Peyer's patch (tissue), 4 donors: ENCODE results near the gene OR52R1.

ENCODE experiments used
- POLR2A ChIP-seq, 2 donors: fragments of 450-650 bp; IDR thresholded peaks; one replicate each; pipeline ENCODE4 v1.5.1; 2017; ENCODE audit warnings: antibody characterized with exemption in 2 of 2, mild to moderate bottlenecking in 2 of 2, moderate library complexity in 2 of 2
- TF ChIP-seq, protein P1 (sequence below), 6 experiments: fragments of 450-650 bp in 4 of 6; fragments of 200-600 bp in 2 of 6; sonication (generic) in 1 of 6; IDR thresholded peaks; one replicate each; pipeline ENCODE4 v1.5.1; 2017 to 2019; ENCODE audit warnings: antibody characterized with exemption in 6 of 6, mild to moderate bottlenecking in 3 of 6, moderate library complexity in 1 of 6

DNA sequence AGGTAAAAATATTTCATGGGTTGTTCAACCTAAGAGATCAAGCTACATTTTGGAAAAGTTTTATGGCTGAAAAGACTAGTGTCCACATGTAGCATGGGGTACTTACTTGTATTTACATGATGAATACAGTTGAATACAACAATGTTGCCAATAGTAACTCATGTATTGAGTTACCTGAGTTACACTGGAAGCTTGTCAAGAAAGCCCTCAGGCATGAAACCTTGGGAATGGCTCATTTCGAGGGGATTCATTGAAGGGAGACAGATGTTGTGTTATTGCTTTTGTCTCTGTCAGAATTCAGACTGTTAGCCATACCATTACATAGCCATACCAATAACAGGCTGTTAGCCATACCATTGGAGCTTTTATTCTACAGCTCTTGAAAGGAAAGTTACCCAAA, 26.2 kb upstream of the OR52R1 start:
- TF ChIP-seq, protein P1, sequence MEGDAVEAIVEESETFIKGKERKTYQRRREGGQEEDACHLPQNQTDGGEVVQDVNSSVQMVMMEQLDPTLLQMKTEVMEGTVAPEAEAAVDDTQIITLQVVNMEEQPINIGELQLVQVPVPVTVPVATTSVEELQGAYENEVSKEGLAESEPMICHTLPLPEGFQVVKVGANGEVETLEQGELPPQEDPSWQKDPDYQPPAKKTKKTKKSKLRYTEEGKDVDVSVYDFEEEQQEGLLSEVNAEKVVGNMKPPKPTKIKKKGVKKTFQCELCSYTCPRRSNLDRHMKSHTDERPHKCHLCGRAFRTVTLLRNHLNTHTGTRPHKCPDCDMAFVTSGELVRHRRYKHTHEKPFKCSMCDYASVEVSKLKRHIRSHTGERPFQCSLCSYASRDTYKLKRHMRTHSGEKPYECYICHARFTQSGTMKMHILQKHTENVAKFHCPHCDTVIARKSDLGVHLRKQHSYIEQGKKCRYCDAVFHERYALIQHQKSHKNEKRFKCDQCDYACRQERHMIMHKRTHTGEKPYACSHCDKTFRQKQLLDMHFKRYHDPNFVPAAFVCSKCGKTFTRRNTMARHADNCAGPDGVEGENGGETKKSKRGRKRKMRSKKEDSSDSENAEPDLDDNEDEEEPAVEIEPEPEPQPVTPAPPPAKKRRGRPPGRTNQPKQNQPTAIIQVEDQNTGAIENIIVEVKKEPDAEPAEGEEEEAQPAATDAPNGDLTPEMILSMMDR (IDR thresholded peaks at IDR 0.05), result no peak
- TF ChIP-seq POLR2A (IDR thresholded peaks at IDR 0.05), result no peak
